Mucosa of rectum (tissue), 2 donors: ENCODE data around the gene P2RY8.
"Not testable (repeated sequence)": the region's sequence is repeated elsewhere in the genome, so short reads cannot be mapped to it uniquely, and the experiment has no call there.

ENCODE experiments used
- H3K27ac ChIP-seq, 2 donors: one replicate each; pipeline ENCODE4 v1.7.0; 2013; ENCODE audit warnings: inconsistent platforms in 2 of 2, low read depth in 2 of 2, low read length in 2 of 2
- H3K27me3 ChIP-seq, 2 donors: one replicate each; pipeline ENCODE4 v1.7.0; 2013; ENCODE audit warnings: low read length in 2 of 2; ENCODE audit not compliant: control insufficient read depth in 2 of 2, insufficient read depth in 2 of 2
- H3K36me3 ChIP-seq, 2 donors: one replicate each; pipeline ENCODE4 v1.7.0; 2013; ENCODE audit warnings: low read length in 2 of 2; ENCODE audit not compliant: control insufficient read depth in 2 of 2, insufficient read depth in 2 of 2
- H3K4me1 ChIP-seq, 2 donors: one replicate each; pipeline ENCODE4 v1.7.0; 2013; ENCODE audit warnings: low read length in 2 of 2, mild to moderate bottlenecking in 1 of 2; ENCODE audit not compliant: control insufficient read depth in 2 of 2, insufficient read depth in 2 of 2
- H3K4me3 ChIP-seq, 2 donors: one replicate each; pipeline ENCODE4 v1.7.0; 2013; ENCODE audit warnings: low read length in 2 of 2
- H3K9ac ChIP-seq, 2 donors: one replicate each; pipeline ENCODE4 v1.7.0; 2013; ENCODE audit warnings: low read length in 2 of 2, low read depth in 1 of 2, mild to moderate bottlenecking in 1 of 2
- H3K9me3 ChIP-seq, 2 donors: one replicate each; pipeline ENCODE4 v1.7.0; 2013; ENCODE audit warnings: low read length in 2 of 2; ENCODE audit not compliant: control insufficient read depth in 2 of 2
- donor health status: healthy.
- donor health status: Normal muscosa, but diverticular disease.

Gene P2RY8

GRCh38 chrX:1545776-1546408, 8.9 kb upstream of the P2RY8 start:
- no peak overlapping the region for H3K4me3 ChIP-seq
- no peaks in the 10 kb centered on the region for H3K9me3 ChIP-seq
- H3K36me3 ChIP-seq = no peaks in the 10 kb centered on the region
- H3K9ac ChIP-seq = no peak overlapping the region
- H3K27ac ChIP-seq = no peak overlapping the region
- H3K27me3 ChIP-seq = no peaks in the 10 kb centered on the region
- no peaks in the 10 kb centered on the region for H3K4me1 ChIP-seq

- Histone ChIP-seq H3K9ac (no peak overlapping the region), H3K27ac (no peak overlapping the region), H3K4me3 (no peak overlapping the region), H3K4me1 (no peaks in the 10 kb centered on the region), H3K36me3 (no peaks in the 10 kb centered on the region), H3K9me3 (no peaks in the 10 kb centered on the region), H3K27me3 (no peaks in the 10 kb centered on the region)
Measured at GRCh38 chrX:1542994-1543725, 6.2 kb upstream of the P2RY8 start.

GRCh38 chrX:1539146-1539545, 2.2 kb upstream of the P2RY8 start:
- H3K4me1 ChIP-seq, H3K27me3 ChIP-seq, H3K27ac ChIP-seq, H3K9me3 ChIP-seq, H3K9ac ChIP-seq, H3K4me3 ChIP-seq, H3K36me3 ChIP-seq: not testable (repeated sequence)

GRCh38 chrX:1537716-1538090, 718 bp upstream of the P2RY8 start:
- not testable (repeated sequence) for H3K4me1 ChIP-seq
- H3K27ac ChIP-seq = peak overlapping the region; percentile 57 to 77
- H3K4me3 ChIP-seq = peak overlapping the region; percentile 66 to 78

GRCh38 chrX:1536712-1537030, 314 bp downstream of the P2RY8 start:
- Histone ChIP-seq H3K9me3 (no peaks in the 10 kb centered on the region), H3K36me3 (no peaks in the 10 kb centered on the region), H3K27me3 (no peaks in the 10 kb centered on the region), H3K9ac (peak overlapping the region; percentile 51 to 60), H3K4me1 (no peaks in the 10 kb centered on the region), H3K27ac (peak overlapping the region; percentile 57 to 77), H3K4me3 (peak overlapping the region; percentile 66 to 78)

More at GRCh38 chrX:1537716-1538090, 718 bp upstream of the P2RY8 start:
- H3K9ac ChIP-seq = peak overlapping the region in 1 of 2 donors; percentile 17
- not testable (repeated sequence) for H3K36me3 ChIP-seq, H3K27me3 ChIP-seq, H3K9me3 ChIP-seq

GRCh38 chrX:1535241-1536041, 1.5 kb downstream of the P2RY8 start:
- Histone ChIP-seq H3K27ac (peak overlapping the region; percentile 66 to 76), H3K4me1 (no peaks in the 10 kb centered on the region), H3K4me3 (peak overlapping the region; percentile 13 to 71), H3K9ac (peak overlapping the region; percentile 44 to 54), H3K36me3 (no peaks in the 10 kb centered on the region), H3K27me3 (no peaks in the 10 kb centered on the region), H3K9me3 (no peaks in the 10 kb centered on the region)

- Histone ChIP-seq H3K27ac (peak overlapping the region in 1 of 2 donors; percentile 23), H3K9ac (peak overlapping the region; percentile 19 to 60), H3K9me3 (no peaks in the 10 kb centered on the region), H3K36me3 (no peaks in the 10 kb centered on the region), H3K4me1 (no peaks in the 10 kb centered on the region), H3K27me3 (no peaks in the 10 kb centered on the region), H3K4me3 (peak overlapping the region; percentile 30 to 71)
Measured at GRCh38 chrX:1534301-1535168, 2.5 kb downstream of the P2RY8 start.

- no peaks in the 10 kb centered on the region for H3K27me3 ChIP-seq
- no peak overlapping the region for H3K9ac ChIP-seq
- H3K4me1 ChIP-seq = no peaks in the 10 kb centered on the region
- H3K4me3 ChIP-seq = no peak overlapping the region
- no peaks in the 10 kb centered on the region for H3K9me3 ChIP-seq
- no peak overlapping the region for H3K27ac ChIP-seq
- H3K36me3 ChIP-seq = no peaks in the 10 kb centered on the region
Measured at GRCh38 chrX:1533058-1533457, 3.9 kb downstream of the P2RY8 start.

GRCh38 chrX:1531096-1531890, 5.7 kb downstream of the P2RY8 start:
- Histone ChIP-seq H3K27ac (no peak overlapping the region), H3K9me3 (no peaks in the 10 kb centered on the region), H3K4me3 (no peak overlapping the region), H3K4me1 (no peaks in the 10 kb centered on the region), H3K9ac (no peak overlapping the region), H3K27me3 (no peaks in the 10 kb centered on the region), H3K36me3 (no peaks in the 10 kb centered on the region)
